HG02884 (cell line): ENCODE data around the gene TMEM156.
A peak's percentile ranks its signal among the peaks of the same experiment; 100 is the strongest.

Experiments used
- ATAC-seq: cut with Tn5 transposase; IDR thresholded peaks from one replicate; pipeline ENCODE4 v1.9.1; 2021; ENCODE audit warnings: mild to moderate bottlenecking, moderate library complexity; ENCODE audit not compliant: unreplicated experiment

Gene TMEM156

DNA sequence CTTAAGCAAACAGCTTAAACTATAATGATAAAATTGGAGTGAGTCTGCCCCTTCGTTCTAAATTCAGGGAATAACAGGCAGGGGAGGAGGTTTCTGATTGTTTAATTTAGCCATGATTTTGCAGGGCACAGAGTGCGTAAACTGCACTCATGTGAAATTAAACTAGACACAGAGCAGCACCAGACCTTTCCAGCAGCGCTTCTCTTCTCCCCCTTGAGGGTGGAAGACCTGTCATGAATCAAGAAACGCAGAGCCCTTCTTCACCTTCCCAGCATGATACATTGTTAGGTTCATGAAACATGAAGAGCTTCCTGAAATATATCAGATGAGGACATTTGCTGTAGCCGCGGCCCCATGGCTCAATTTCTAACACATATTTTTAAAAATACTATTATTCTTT, 101.5 kb downstream of the TMEM156 start:
- ATAC-seq, result no peak

DNA sequence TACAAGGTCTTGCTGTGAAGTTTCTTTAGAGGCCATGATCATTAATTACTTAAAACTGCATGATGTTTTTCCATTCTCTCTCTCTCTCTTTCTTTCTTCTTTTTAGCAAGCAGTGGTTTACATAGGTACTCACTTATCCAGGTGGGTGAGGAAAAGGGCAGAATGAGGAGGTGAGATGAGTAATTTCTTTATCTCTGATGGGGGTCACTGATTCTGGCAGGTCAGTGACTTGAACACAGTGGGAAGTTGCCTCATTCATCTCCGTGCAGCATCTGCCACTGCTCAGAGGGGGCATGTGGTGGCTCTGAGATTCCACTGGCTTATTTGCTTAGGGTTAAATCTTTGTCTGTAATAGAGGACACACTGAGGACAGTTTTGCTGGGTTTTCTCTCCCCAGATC, 102.0 kb downstream of the TMEM156 start:
- ATAC-seq, result peak; percentile 83

DNA sequence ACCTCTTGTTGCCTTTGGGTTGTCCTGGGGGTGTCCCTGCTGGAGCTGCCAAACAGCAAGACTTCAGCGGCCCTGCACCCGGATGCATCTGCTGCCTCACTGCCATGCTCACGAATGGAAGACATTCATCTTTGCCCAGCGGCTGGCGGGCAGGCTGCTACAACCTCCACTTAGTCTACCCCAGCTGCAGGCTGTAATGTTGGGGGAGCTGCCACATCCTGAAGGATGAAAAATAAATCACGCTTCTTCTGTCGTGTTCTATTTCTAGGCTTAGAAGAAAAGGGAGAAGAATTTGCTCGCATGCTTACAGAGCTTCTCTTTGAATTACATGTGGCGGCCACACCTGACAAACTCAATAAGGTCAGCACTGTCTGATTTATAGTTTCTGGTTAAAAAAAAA, 103.2 kb downstream of the TMEM156 start:
- no peak for ATAC-seq

DNA sequence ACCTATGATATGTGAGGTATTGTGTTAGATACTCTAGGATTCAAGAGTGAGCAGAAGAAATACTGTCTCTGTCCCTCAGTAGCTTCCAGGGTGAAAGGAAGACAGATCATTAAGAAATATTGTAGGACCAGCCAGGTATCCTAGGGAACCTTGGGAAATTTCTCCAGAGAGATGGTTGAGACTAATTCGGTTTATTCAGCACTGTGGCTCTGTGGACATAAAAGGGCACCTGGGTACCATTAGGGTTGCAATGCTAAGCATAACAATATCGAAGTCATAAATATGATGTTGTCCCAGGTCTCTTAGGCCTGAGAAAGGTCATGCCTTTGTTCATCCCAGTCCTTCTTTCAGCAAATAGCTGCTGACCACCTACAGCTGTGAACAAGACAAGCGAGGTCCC, 103.6 kb downstream of the TMEM156 start:
- ATAC-seq, result no peak

DNA sequence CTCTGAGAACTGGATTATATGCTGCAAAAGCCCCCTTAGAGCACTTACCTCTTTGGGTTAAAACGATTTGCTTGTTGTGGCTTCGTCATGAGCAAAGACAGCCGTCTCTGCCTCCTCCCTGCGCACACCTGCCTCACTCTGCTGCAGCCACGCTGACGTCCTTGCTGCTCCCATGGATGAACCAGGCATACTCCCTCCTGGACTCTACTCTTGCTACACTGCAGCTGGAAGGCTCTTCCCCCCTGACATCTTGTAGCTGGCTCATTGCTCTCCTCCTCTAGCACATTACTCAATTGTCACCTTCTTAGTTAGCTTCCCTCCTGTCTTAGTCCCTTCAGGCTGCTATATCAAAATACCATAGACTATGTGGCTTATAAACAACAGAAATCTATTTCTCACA, 105.3 kb downstream of the TMEM156 start:
- no peak for ATAC-seq

DNA sequence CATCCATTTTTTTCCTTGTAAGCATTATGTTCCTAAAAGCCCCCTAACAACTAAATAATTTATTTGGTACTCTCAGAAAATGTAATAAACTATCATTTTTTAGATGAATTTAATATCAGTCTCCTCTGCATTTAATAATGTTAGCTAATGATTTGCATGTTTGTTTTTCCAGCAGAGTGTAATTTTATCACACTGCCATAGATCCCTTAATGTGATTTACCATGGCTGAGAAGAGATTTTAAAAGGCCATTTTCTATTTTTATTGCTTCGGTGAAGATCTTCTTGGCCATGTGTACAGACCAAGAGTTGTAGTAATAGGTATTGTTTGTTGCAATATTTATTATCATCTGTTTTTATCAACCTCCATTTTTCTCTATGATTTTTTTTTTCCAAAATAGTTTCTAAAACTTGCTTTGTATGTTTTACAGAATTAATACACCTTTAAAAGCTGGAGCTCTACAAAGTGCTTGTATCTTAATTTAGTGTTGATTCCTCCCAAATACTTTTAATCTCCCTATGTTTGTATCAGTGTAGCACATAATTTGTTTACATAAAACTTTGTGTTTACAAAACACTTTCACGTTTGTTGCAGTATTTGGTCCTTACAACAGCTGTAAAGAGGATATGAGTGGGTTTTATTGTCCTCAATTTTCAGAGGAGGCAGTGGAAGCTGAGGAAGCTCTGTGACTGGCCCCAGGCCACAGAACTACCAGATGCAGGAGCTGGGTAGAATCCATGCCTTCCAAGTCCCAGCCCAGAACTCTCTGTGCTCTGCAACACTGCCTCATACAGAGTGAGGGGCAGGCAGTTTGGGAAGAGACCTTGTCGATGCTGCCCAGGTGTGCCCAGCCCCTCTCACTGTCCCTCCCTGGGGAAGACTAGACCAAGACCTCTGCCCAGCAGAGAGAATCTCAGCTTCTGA, 106.5 kb downstream of the TMEM156 start:
- no peak for ATAC-seq

DNA sequence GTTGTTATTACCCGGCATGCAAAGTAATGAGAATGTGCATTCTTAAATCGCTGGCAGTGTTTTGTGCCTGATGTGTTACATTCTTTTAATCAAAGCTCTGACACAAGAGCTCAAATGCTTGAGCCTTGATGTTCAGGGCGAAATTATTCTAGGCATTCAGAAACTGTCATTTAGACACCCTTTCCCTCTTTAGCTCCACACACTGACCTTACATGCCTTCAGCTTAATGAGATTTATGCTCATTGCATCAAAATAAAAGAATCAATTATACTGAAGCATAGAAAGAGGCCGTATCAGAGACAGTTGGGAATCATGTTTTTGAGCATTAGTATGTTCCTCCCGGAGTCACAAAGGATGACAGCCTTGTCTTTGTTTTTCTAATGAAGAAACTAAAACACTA, 107.9 kb downstream of the TMEM156 start:
- no peak for ATAC-seq

DNA sequence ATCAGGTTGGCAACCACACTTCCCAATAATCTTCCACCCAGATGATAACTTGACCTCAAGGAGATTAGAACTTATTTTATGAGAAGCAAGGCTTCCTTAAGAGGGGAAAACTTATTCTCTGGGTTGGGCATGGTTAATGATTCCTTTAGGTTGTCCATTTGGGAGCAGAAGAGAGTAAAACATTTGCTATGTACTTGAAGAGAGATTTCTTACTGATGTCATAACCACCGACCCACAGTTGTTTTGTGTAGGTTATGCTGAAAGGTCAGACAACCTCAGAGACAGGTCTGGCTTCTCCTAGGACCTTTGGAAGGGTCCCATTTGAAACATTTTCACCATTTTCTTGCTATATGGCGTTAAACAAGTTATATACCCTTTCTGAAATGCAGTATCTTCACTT, 108.5 kb downstream of the TMEM156 start:
- ATAC-seq, result no peak

DNA sequence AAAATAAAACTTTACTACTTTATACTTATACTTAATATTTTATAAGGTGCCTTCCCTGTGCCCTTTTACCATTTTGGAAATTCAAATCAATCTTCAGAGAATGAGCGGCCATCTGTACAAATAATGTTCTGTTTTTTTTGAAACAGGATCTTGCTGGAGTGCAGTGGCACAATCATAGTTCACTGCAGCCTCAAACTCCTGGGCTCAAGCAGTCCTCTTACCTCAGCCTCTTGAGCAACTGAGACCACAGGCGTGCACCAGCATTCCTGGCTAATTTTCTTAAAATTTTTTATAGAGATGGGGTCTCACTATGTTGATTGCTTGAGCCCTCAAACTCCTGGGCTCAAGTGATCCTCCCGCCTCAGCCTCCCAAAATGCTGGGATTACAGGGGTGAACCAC, 111.1 kb downstream of the TMEM156 start:
- ATAC-seq, result no peak

DNA sequence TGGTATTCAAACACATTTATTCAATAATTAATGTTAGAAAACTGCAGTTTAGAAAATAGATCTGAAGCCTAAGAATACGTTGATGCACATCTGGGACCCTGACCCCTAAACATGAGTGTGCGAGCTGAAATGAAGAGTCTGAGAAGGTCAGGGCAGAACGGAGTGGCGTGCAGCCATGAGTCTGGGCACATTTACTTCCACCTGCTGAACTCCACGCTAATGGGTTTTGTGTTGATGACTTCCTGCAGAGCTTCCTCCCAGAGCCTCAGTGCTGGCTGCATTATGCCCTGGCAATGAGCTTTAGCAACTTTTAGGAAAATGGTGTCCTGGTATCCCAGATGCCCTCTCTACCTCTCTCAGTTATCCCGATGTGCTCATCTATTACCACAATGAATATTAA, 111.5 kb downstream of the TMEM156 start:
- ATAC-seq, result no peak

DNA sequence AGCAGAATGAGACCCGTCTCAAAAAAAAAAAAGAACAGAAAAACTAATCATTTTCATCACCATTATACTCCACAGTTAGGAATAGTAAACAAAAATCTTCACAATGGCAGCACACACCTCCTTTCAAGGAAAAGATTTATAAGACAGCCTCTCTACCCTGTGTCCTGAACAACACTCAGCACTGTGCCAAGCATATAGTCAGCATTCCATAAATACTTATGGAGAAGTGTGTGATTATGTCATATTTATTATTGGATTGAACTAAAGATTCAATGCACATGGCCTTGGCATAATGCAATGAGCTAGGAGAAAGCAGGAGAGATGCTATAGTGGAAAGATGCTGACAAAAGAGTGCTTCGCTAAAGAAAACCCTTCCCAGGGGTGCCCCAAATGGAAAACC, 112.0 kb downstream of the TMEM156 start:
- no peak for ATAC-seq

DNA sequence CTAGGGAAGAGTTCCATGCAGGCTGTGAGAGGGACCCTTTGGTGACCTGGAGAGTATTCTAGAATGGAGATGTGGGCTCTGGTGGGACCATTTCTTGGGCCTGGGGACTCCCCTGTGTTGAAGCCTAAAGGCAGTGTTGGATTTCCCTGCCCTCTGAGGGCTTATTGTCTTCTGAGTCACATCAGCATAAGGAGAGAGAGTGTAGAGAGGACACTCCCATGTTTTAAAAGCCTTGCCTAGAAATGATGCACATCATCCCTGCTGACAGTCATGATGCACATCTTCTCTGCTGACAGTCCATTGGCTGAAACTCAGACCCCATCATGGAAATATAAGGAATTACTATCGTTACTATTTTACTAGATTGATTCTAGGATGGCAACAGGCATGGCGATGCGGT, 112.7 kb downstream of the TMEM156 start:
- ATAC-seq, result no peak

DNA sequence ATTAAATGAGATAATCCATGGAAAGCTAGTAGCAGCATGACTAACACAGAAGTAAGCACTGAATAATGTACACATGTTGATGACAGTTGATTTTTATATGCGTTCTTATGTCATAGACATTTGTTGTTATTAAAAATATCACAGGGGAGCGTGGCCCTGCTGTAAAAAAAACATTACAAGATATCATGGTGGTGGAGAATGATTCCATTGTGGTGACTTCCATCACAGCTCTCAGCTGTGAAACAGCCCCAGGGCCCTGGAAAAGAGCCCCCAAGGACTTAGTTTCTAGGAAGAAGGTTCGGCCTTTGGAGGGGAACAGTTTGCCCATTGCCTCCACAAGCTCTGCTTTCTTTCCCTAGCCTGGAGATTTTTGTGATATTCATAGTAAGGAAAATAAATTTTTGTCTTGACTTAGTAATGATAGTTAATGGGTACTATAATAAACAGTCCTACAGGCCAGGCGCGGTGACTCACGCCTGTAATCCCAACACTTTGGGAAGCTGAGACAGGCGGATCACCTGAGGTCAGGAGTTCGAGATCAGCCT, 114.7 kb downstream of the TMEM156 start:
- no peak for ATAC-seq
